Hepatocyte (in vitro differentiated cells): ENCODE measurements around the gene TSPAN4.

Experiments
- CTCF ChIP-seq: fragments of 200-600 bp; sonication (generic); IDR thresholded peaks from 2 replicates; pipeline ENCODE4 v1.5.1; 2016; ENCODE audit warnings: antibody characterized with exemption, mild to moderate bottlenecking; ENCODE audit not compliant: poor library complexity
- EZH2 ChIP-seq: fragments of 200-600 bp; sonication (generic); IDR thresholded peaks from 2 replicates; pipeline ENCODE4 v1.6.1; 2016; ENCODE audit warnings: antibody characterized with exemption, mild to moderate bottlenecking, borderline replicate concordance

GRCh38 chr11:810040-810567 is 32.5 kb upstream of the TSPAN4 start:
- TF ChIP-seq CTCF (no peak), EZH2 (no peak)
